Measurements from ENCODE around the gene CYP2A6. TPM values are rescaled to one million over a fixed set of nuclear protein-coding genes. Genes with fewer than 3 reads are reported as not detected.
A peak's percentile ranks its signal among the peaks of the same experiment; 100 is the strongest.
"Not testable (repeated sequence)": the region's sequence is repeated elsewhere in the genome, so short reads cannot be mapped to it uniquely, and the experiment has no call there.

CYP2A6 gene
- total and polyA plus RNA-seq, 9 donors: 0.25 to 3.4 (median 1.2) TPM

DNA sequence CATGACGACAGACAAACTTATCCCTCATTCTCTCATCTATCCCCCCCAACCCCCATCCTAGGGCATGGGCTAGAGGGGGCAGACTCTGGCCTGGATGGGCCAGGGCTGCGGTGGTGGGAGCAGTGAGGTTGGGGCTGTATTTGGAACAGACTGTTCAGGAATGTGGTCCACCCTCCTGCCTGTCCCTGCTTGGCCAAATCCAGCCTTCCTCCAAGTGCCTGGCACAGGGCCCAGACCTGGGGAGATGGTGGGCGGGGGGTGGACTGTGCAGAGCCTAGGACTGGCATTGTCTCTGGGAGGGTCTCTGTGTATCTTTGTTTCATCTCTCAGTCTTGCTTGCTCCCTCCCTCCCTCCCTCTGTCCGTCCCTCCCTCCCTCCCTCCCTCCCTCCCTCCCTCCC, 37.1 kb downstream of the CYP2A6 start:
- H3K36me3 ChIP-seq: no peaks in the 10 kb centered on the region
- H3K9me3 ChIP-seq: no peaks in the 10 kb centered on the region
- TF ChIP-seq POLR2A (IDR thresholded peaks at IDR 0.05): no peak
- TF ChIP-seq, protein P1, sequence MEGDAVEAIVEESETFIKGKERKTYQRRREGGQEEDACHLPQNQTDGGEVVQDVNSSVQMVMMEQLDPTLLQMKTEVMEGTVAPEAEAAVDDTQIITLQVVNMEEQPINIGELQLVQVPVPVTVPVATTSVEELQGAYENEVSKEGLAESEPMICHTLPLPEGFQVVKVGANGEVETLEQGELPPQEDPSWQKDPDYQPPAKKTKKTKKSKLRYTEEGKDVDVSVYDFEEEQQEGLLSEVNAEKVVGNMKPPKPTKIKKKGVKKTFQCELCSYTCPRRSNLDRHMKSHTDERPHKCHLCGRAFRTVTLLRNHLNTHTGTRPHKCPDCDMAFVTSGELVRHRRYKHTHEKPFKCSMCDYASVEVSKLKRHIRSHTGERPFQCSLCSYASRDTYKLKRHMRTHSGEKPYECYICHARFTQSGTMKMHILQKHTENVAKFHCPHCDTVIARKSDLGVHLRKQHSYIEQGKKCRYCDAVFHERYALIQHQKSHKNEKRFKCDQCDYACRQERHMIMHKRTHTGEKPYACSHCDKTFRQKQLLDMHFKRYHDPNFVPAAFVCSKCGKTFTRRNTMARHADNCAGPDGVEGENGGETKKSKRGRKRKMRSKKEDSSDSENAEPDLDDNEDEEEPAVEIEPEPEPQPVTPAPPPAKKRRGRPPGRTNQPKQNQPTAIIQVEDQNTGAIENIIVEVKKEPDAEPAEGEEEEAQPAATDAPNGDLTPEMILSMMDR (IDR thresholded peaks at IDR 0.05): no peak
- TF ChIP-seq EP300 (IDR thresholded peaks at IDR 0.05): no peak
- H3K27ac ChIP-seq: peak overlapping the region in 1 of 2 donors; percentile 6
- intact Hi-C loops (cut with DNase I): no loop called here
- H3K27me3 ChIP-seq: no peaks in the 10 kb centered on the region
- H3K4me3 ChIP-seq: no peak overlapping the region
- DNase-seq: peak; percentile 62 to 87 (median 78)
- 3 to 15% (median 4%) methylated on average over 3 to 4 of the region's 4 CpGs for WGBS, 3 donors
- peaks cover 12% of the 10 kb centered on the region for H3K4me1 ChIP-seq (ENCODE audit: insufficient read depth)

DNA sequence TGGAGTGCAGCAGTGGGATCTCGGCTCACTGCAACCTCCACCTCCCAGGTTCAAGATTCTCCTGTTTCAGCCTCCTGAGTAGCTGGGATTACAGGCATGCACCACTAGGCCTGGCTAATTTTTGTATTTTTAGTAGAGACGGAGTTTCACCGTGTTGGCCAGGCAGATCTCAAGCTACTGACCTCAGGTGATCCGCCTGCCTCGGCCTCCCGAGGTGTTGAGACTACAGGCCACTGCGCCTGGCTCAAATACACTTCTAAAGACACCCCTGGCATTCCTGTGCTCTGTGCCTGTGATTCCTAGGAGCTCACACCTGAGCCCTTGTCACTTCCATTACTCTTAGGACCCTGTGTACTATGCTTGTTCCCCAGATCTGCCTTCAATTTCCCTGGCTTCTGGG, 37.7 kb downstream of the CYP2A6 start:
- H3K9me3 ChIP-seq; H3K27me3 ChIP-seq; intact Hi-C loops (cut with DNase I); H3K4me3 ChIP-seq; DNase-seq; H3K36me3 ChIP-seq: not testable (repeated sequence)
- peaks cover 12% of the 10 kb centered on the region for H3K4me1 ChIP-seq (ENCODE audit: insufficient read depth)
- peak overlapping the region in 1 of 2 donors; percentile 6 for H3K27ac ChIP-seq
- 57 to 66% (median 61%) methylated on average over 7 of the region's 7 CpGs for WGBS, 3 donors

DNA sequence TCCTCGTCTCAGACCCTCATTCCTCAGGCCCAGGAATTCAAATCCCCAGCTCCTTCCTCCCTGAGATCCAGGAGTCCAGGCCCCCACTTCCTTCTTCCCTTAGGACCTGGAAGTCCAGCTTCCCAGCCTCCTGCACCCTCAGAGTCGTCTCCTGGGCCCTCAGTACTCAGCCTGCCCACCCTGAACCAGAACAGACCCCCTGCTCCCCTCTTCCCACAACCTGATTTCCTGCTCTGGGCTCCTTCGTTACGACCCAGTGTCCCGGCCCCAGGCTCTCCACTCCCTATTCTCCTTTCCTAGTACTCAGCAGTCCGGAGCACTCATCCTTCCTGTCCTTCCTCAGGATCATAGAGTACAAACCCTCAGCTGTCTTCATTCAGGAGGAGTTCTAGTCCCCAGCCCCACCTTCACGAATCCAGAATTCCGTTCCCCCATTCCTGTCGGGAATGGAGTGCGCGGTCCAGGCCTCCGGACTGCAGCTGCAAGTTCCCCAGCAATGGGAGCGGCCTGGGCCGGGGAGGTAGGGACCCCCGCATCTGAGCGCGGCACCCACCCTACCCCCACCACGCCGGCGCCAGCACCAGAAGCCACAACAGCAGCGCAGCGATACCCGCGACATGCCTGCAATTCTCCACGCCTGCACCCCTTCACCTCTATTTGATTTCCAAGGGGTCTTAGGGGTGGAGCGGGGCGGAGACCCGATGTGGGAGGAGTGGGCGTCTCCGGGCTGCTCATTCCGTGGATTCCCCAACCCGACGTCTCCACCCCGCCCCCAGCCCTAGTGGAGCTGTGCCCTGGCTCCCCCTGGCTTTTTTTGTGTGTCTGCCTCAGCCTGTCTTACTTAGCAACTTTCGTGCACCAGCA, 38.5 kb downstream of the CYP2A6 start:
- H3K9me3 ChIP-seq: no peaks in the 10 kb centered on the region
- intact Hi-C loops (cut with DNase I): no loop called here
- 6 to 15% (median 6%) methylated on average over 32 to 35 of the region's 35 CpGs for WGBS, 3 donors
- H3K36me3 ChIP-seq: no peaks in the 10 kb centered on the region
- H3K27ac ChIP-seq: peak overlapping the region; percentile 11 to 58
- no peaks in the 10 kb centered on the region for H3K27me3 ChIP-seq
- H3K4me1 ChIP-seq (ENCODE audit: insufficient read depth): peaks cover 17% of the 10 kb centered on the region
- peak overlapping the region; percentile 45 for H3K4me3 ChIP-seq
- DNase-seq: peak; percentile 37 to 71 (median 51)
- no peak for TF ChIP-seq EP300 (IDR thresholded peaks at IDR 0.05)
- no peak for TF ChIP-seq POLR2A (IDR thresholded peaks at IDR 0.05)
- TF ChIP-seq, protein P1 (IDR thresholded peaks at IDR 0.05): no peak

DNA sequence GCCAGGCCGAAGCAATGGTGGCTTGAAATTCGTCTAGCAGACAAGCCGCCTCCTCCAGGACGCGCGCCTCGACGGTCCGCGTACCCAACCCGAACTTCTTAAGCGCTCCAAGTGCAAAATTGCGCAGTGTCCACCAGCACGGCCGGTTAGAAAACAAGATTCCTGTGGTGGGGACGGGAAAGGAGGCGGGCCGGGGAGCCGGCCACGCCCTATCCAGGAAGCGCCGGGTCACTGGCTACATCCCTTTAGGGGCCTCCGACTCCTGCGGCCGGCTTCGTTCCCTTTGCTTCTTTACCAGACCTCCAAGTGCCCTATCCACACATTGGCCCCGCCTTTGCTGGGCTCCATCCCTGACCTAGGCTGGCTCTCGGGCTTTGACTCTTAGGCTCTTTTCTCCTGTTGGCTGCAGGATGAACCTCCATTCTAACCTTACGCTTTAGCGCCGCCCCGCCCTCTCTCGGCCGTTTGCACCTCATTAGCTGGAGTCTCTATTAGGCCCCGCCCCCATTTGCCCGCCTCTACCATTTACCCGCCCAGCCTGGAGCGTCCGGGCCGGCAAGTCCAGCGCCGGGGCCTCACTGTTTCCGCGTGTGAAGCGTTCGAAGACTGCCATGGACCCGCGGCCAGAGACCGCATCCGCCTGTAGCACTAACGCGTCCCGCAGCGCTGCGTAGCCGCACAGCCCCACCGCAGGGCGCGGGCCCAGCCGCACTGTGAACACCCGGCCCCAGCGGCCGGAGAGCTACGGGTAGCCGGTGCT, 39.4 kb downstream of the CYP2A6 start:
- H3K4me1 ChIP-seq (ENCODE audit: insufficient read depth): peaks cover 20% of the 10 kb centered on the region
- intact Hi-C loops (cut with DNase I): not testable (repeated sequence)

More for the DNA sequence above, 39.4 kb downstream of the CYP2A6 start:
- DNase-seq: peak; percentile 79 to 90 (median 87)
- 1 to 2% (median 2%) methylated on average over 34 to 64 of the region's 65 CpGs for WGBS, 3 donors
- H3K9me3 ChIP-seq, H3K27me3 ChIP-seq, H3K36me3 ChIP-seq: not testable (repeated sequence)
- Histone ChIP-seq H3K4me3 (peak overlapping the region; percentile 45), H3K27ac (peak overlapping the region; percentile 11 to 58)
- TF ChIP-seq, protein P1 (IDR thresholded peaks at IDR 0.05): peak in 1 of 3 donors; percentile 27
